ENCODE data around the gene LCN12.

LCN12 gene

DNA sequence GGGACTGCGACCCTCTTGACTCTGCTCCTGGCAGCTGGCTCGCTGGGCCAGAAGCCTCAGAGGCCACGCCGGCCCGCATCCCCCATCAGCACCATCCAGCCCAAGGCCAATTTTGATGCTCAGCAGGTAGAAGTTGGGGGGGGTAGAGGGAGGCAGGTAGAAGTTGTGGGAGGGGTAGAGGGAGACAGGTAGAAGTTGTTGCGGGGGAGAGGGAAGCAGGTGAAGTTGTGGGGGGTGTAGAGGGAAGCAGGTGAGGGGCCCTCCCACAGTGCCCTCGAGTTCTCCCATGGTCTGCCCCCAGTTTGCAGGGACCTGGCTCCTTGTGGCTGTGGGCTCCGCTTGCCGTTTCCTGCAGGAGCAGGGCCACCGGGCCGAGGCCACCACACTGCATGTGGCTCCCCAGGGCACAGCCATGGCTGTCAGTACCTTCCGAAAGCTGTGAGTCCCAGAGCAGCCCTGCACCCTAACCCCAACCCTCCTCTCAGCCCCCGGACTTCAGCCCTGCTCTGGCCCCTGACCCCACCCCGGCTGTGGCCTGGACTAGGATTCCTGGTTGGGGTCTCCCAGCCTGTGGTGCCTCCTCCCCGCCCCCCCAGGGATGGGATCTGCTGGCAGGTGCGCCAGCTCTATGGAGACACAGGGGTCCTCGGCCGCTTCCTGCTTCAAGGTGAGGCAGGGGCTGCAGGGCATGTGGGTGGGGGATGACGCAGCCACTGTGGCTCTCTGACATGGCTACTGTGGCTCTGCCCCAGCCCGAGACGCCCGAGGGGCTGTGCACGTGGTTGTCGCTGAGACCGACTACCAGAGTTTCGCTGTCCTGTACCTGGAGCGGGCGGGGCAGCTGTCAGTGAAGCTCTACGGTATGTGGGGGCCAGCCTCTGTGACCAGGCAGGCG lies 6.5 kb upstream of the LCN12 start:
- DNase-seq (ENCODE audit: low spot score): no peak

DNA sequence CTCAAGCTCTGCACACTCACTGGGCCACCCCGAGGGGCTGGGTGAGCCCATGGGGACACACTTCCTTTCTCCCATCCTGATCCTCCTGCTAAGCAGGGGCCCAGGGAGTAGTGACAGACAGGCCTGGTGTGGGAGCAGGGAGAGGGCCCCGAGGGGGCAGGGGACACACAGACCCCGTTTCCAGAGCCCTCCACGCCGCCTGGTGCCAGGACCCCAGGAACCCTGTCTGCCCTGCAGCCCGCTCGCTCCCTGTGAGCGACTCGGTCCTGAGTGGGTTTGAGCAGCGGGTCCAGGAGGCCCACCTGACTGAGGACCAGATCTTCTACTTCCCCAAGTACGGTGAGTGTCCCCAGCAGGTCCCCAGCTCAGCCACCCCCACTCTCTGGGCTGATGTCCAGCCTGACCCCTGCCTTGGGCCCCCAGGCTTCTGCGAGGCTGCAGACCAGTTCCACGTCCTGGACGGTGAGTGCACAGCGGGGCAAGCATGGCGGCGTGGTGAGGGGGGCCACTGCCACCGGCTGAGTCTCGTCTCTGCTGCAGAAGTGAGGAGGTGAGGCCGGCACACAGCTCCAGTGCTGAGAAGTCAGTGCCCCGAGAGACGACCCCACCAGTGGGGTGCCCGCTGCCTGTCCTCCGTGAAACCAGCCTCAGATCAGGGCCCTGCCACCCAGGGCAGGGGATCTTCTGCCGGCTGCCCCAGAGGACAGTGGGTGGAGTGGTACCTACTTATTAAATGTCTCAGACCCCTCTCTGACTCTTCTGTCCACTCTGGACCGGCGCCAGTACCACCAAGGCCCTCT lies 5.6 kb upstream of the LCN12 start:
- no peak for DNase-seq (ENCODE audit: low spot score)

DNA sequence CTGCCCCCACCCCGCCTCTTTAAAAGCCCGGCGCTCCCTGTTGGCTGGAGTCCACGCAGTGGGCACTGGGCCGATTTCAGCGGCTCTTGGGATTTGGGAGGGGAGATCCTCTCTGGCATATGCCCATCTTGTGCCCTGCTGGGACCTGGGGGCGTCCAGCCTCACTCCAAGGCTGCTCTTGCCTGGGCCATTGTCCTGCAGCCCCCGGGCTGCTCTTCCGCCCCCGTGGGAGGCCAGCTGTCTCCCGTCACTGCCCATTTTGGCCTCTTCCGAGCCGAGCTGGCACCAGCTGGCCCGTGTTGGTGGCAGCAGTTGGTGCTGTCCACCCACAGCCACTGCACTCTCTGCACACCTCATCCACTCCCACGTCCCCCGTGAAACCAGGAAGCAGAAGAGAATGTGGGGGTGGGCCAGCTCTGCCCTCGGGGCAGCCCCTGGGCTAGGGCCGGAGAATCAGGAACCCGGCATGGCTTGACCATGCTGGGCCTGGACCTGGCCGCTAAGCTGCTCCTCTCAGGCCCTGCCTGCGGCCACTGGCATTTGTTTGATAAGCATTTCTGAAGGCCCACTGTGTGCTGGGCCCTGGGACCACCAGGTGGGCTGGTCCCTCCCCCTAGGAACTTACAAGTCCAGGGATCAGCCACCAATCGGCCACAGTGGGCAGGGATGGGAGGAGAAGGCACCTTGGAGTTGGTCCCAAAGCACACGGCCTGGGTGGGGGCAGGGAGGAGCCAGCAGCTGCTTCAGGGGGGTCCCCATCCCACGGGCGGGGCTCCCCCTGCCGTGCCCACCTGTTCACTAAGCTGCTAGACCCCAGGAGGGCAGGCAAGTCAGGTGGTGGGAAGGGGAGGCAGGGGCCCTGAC lies 4.8 kb upstream of the LCN12 start:
- DNase-seq (ENCODE audit: low spot score): no peak

DNA sequence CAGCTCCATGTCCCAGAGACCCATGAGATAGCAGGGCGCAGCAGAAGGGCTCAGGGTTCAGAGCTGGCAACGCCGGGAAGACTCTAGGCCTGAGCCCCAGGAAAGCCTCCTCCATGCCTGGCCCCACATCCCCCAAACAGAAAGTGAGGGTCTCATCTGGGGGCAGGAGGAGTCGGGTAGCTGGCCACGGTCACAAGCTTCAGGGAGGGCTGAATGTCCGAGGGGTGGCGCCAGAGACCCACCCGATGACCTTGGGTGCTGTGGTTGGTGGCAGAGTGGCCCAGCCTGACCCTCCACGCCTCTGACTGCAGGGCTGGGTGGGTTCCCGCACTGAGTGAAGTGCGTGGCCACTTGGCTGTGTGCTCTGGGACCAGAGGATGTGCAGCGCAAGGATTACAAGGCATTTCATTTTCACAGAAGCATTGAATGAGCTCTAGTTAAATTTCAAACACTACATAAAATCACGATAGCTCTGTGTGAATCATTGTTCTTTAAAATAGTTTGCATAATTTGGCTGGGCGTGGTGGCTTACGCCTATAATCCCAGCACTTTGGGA lies 4.0 kb upstream of the LCN12 start:
- no peak for DNase-seq (ENCODE audit: low spot score)

DNA sequence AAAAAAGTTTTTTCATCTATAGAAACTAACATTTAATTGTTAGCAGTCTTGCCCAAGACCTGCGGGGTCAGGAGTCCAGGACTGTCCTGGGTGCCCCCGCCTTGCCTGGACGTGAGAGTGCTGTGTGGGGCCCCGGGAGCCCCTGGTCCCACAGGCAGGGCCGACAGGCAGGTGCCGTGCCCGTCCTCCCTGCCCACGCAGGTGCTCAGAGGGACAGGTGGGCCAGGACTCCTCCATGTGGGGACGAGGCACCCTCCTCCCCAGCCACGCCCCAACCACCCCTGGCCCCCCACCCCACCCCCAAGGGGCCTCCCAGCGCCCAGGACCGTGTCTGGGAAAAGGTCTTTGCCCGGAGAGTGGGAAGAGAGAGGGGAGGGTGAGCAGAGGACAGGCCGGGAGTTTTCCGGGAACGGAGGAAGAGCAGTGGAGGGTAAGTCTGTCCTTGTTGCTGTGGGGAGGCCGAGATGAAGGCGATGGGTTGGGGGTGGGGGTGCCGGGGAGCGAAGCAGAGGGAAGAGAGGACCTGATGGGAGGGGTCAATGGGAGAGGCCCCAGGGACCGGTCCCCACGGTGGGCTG lies 2.7 kb upstream of the LCN12 start:
- no peak for DNase-seq (ENCODE audit: low spot score)

DNA sequence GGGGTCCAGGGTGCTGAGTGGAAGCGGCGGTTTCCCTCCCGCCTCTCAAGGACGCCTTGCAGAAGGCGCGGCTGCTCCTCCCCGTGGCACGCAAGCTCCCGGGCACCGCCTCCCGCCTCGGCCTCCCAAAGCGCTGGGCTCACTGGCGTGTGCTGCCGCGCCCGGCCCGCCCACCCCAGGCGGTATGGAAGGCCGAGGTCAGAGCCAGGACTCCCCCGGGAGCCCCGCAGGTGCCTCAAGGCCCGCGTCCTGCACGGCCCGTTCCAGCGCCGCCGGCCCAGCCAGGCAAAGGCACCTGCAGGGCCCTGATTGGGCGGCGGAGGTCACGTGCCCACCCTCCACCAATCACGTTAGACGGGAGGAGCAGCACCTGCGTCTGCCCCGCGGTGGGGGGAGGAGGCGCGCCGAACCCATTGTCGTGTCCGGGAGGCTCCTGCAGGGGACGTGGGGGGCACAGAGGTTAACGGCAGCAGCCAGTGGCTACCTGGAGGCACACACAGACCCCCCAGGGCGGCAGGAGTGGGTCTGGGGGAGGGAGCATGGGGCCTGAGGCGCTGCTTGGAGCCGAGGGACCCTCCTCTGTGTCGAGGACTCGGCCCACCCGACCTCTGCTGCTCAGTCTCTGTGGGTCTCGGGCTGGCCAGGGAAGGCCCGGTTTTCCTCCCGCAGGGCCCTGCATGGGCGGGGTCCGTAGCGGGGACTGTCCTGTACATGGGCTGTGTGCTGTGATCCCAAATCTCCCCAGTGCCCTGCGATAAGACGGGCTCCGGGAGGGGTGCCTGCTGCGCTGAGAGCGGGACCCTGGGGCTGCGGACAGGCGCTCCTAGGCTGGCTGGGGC lies 2.0 kb upstream of the LCN12 start:
- peak; percentile 97 for DNase-seq (ENCODE audit: low spot score)

DNA sequence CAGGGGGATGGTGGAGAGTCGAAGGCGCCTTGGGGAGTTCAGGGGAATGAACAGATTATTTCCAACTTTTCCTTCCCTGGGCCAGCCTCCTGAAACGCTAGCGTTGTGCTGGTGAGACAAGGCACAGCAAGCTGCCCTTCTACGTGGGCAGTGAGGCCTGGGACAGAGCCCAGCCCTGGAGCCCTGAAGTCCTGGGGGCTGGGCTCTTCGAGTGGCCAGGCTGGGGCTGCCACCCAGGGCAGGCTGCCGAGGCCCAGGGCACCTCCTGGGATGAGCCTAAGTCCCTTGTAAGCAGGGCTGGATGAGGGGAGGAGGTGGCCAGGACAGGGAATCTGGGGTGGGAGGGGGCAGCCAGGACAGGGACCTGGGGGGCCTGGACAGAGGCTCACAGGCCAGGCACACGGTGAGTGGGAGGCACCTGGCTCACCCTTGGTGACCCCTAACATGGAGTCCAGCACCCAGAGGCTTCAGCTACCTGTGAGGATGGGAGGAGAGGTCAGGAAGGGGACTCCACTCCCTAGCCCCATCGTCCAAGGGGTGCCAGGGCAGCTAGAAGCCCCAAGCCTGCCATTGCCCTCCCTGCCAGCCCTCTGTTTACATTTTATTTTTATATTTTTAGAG lies 1.3 kb upstream of the LCN12 start:
- DNase-seq (ENCODE audit: low spot score): no peak

DNA sequence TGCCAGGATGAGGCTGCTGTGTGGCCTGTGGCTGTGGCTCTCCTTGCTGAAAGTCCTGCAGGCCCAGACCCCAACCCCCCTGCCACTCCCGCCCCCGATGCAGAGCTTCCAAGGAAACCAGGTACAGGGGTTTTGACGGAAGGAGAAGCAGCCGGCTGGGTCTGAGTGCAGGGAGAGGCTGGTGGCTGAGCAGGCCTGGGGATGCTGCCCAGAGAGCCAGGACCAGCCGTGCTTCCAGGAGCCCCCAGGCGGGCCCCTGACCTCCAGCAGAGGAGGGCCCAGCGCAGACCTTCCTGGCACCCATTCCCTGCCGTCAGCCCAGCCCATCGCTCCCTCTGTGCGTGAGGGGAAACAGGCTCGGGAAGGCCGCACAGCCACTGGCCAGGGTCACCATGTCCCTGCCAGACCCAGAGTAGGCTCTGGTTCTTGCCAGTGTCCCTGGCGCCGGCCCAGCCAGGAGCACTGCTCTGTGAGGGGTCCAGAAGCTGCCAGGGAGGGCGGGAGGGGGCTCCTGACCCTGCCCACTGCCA lies 313 bp downstream of the LCN12 start:
- no peak for DNase-seq (ENCODE audit: low spot score)

DNA sequence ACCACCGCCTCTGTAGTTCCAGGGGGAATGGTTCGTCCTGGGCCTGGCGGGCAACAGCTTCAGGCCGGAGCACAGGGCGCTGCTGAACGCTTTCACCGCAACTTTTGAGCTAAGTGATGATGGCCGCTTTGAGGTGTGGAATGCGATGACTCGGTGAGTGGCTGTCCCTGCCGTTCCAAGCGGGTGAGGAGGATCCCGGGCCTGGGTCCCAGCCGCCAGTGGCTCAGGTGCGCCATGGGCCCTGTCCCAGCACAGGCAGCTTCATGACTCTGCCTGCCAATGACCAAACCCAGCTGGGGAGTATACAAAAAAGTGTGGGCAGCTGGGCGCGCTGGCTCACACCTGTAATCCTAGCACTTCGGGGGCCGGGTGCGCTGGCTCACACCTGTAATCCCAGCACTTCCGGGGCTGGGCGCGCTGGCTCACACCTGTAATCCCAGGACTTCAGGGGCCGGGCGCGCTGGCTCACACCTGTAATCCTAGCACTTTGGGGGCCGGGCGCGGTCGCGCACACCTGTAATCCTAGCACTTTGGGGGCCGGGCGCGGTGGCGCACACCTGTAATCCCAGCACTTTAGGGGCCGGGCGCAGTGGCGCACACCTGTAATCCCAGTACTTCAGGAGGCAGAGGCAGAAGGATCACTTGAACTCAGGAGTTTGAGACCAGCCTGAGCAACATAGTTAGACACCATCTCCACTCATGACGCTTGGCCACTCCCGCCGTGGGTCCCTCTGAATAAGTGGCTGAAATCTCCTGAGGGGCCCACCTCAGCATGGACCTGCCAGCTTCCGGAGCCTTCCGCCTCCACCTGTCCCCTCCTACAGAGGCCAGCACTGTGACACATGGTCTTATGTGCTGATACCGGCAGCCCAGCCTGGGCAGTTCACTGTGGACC lies 1.1 kb downstream of the LCN12 start:
- no peak for DNase-seq (ENCODE audit: low spot score)

DNA sequence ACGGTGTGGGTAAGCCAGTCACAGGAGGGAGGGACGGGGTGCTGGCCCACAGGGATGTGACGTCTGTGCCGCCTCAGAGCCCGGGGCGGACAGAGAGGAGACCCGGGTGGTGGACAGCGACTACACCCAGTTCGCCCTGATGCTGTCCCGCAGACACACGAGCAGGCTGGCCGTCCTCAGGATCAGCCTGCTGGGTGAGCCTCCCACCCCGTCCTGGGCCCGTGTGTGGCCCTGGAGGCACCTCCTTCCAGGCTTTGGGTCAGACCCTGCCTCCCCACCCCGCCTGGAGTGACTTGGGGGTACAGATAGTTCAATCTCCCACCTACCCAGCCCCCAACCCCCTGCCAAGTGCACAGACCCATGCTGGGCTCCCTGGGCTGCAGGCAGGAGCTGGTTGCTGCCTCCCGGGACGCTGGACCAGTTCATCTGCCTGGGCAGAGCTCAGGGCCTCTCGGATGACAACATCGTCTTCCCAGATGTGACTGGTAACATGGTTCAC lies 1.7 kb downstream of the LCN12 start:
- no peak for DNase-seq (ENCODE audit: low spot score)

DNA sequence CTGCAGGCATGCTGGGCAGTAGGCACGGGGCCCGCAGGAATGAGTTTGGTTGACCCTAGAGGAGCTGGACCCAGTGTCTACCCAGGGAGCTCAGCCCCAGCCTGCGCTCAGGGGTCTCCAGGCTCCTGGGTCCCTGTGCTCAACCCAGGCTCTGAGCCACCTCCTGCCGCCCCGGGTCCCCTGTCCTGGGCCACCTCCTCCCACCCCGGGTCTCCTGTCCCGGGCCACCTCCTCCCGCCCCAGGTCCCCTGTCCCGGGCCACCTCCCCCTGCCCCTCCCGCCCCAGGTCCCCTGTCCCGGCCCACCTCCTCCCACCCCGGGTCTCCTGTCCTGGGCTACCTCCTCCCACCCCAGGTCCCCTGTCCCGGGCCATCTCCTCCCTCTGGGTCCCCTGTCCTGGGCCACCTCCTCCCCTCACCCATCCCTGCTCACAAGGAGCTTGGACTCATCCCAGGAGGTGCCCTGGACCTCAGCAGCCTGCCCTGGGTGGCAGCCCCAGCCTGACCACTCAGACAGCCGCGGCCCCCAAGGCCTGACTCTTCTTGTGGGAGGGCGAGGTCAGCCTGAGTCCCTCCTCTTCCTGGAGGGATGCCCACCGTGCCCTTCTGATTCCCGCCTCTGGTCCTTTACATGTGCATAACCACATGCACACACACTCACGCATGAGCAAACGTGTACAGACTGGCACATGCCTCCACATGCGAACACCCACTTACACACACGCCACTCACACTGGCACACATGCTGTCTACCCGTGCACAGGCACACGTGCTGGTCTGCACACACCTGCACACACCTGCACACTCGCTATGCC lies 2.4 kb downstream of the LCN12 start:
- no peak for DNase-seq (ENCODE audit: low spot score)

DNA sequence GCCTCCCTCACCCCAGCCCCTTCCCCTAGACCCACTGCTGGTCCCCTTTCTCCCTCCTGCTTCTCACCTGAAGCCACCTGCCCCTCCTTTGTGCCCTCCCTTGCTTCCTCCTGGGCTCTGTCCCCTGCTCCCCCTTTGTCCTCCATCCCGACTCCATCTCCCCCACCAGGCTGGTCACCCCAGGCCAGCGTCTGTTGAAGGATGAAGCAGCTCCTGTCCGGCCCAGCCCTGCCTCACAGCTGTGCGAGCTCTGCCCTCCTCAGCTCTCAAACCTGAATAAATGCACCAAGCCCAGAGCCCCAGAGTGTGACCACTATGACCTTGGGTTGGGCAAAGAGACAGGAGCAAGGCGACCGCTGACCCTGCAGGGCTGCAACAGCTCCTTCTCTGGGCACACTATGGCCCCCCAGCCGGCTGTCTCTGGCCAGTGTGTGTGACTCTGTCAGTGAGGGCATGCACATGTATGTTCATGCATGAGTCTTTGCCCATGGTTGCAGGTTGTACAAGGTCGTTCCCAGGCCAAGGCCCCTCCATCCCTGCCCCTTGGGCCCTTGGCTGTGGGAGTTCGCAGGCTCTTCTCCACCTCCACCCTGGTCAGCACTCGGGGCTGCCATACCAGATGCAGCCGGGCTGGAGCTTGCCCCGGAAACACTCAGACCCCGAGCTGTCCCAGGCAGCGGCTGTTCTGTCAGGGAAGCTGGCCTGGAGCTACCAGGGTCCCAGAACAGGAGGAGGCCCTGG lies 3.3 kb downstream of the LCN12 start:
- no peak for DNase-seq (ENCODE audit: low spot score)

DNA sequence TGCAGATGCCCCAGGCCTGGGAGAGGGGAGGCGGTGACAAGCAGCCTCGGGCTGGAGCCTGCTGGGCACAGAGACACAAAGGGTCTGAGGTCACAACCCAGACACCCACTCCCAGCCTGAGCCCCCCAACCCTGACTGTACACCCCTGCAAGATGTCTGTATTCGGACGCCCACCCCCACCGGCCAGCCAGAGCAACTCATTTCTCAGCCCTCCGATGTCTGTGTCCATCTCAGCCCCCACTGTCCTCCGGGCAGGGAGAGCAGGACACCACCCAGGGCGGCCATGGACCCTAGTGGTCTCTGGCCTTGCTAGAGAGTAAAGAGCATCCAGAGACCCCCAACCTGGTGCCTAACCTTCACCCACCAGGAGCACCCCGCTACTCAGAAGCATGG lies 3.9 kb downstream of the LCN12 start:
- no peak for DNase-seq (ENCODE audit: low spot score)

DNA sequence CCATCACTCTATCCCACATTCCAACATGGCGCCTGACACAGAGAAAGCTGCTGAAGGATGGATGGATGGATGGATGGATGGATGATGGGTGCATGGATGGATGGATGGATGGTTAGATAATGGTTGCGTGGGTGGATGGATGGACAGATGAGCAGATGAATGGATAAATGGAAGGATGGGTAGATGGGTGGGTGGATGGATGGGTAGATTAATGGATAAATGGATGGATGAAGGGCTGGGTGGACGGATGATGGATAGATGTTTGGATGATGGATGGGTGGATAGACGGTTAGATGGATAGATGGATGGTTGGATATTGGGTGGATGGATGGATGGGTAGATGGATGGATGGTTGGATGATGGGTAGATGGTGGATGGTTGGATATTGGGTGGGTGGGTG lies 4.5 kb downstream of the LCN12 start:
- no peak for DNase-seq (ENCODE audit: low spot score)

DNA sequence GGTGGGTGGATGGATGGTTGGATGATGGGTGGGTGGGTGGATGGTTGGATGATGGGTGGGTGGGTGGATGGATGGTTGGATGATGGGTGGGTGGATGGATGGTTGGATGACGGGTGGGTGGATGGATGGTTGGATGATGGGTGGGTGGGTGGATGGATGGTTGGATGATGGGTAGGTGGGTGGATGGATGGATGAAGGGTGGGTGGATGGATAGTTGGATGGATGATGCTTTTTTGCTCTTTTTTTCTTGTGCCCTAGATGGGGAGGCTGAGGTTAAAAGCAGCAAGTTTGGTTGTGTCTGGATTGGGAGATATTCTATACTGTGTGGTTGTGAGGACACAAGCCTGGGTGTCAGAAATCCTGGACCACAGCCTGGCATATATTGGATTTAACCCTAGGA lies 5.4 kb downstream of the LCN12 start:
- DNase-seq (ENCODE audit: low spot score): no peak

DNA sequence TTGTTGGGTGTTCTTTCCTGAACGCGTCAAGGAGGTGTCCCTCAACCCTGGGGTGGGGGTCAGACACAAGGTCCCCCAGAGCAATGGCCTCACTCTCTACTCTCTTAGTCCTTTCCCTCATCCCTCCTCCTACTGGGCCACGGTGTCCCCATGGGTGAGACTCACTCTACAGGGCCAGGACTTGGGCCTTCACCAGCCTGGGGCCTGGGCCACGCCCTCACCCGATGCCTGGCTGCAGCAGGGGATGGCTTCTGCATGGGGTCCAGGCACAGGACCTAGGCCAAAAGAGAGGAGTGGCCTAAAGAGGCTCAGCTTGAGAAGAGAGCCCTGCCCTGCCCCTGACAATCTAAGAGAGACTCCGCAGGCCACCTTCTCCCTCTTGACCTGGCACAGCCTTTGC lies 5.8 kb downstream of the LCN12 start:
- DNase-seq (ENCODE audit: low spot score): no peak

DNA sequence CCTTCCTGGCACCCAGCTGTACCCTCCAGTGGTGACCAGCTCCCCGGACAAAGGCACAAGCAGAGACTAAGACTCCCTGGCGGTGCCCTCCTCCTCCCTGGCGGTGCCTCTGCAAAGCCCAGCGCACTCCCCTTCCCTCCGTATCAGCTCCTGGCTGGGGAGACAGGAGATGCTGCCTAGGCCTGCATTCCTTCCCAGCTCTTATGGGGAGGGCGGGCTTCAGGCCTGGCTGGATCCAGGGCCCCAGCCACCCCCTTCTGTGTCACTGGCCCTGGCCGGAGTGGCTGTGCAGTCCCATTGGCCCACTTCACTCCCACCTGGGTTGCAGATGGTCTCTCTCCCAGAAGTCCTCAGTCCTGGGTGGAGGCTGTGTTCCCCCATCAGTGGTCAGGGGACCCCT lies 6.4 kb downstream of the LCN12 start:
- no peak for DNase-seq (ENCODE audit: low spot score)

Data from activated CD4-positive, alpha-beta T cell treated with anti-CD3 and anti-CD28 coated beads, Interleukin-2, Interleukin-4, amounts not matched to agents 100 ng/mL and 50 ng/mL, durations not matched to agents 16 hours and 8 hours (primary cell).